Measurements from ENCODE around the gene WASHC3. TPM values are rescaled to one million over a fixed set of nuclear protein-coding genes. Genes with fewer than 3 reads are reported as not detected.

The WASHC3 gene
- total and polyA plus RNA-seq, 10 of the 15 experiments (the other 5 are each of a cell fraction or from before 2014, with no cell fraction given) = 18.8 to 106 (median 64.3) TPM

DNA sequence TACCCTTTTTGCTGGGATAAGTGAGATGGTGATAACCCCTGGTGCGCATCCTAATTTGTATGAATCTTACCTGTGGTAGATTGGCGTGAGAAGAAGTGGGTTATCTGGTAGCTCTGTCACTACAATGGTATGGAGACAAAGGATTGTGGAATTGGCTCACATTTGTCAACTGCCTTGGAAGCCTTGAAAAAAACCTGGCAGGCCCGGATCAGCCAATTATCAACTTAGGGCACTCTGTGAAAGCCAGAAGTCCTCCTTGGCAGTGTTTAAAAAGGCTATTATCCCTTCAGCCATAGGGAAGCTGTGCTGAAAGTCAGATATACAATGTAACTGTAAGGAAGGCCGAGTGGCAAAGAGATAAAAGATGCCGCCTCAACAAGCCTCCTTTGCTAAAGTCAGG is 56.5 kb downstream of the WASHC3 start (continued):
- no peak for TF ChIP-seq RELA (IDR thresholded peaks at IDR 0.05; ENCODE audit: borderline replicate concordance, partially characterized antibody)

DNA sequence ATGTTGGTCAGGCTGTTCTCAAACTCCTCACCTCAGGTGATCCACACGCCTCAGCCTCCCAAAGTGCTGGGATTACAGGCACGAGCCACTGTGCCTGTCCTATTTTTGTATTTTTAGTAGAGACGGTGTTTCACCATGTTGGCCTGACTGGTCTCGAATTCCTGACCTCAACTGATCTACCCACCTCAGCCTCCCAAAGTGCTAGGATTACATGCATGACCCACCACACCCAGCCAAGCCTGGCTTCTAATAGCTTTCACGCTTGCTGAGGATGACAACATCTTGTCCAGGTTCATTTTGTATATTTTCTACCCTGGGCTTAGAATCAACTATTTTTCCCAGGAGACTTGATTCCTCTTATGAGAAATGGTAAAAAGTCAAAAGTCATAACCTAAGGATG is 64.7 kb downstream of the WASHC3 start:
- H3K36me3 ChIP-seq (ENCODE audit: control insufficient read depth in 2 of 2, insufficient read depth in 2 of 2, low read length in 1 of 2) = peaks cover 0 to 4% of the 10 kb centered on the region in 2 experiments; a peak in 2 of 4 replicates
- H3K4me3 ChIP-seq = no peak overlapping the region
- H3K27me3 ChIP-seq (replicated peaks in 1 of 2; ENCODE audit: control insufficient read depth in 2 of 2, insufficient read depth in 2 of 2, low read length in 1 of 2) = no peaks in the 10 kb centered on the region
- H3K9me3 ChIP-seq (replicated peaks; ENCODE audit: control insufficient read depth, insufficient read depth, low read length) = no peaks in the 10 kb centered on the region; the same call in 2 of the 3 replicates
- no peak for ATAC-seq
- DNase-seq (ENCODE audit: low read depth, low spot score) = no peak
- BruUV-seq (replicated peaks) = no TSS peak
- H3K4me1 ChIP-seq (ENCODE audit: control insufficient read depth, insufficient read depth, low read length) = no peaks in the 10 kb centered on the region
- H3K79me2 ChIP-seq (ENCODE audit: control insufficient read depth, insufficient read depth, low read length) = peaks cover 34% of the 10 kb centered on the region
- SMC1A ChIA-PET (ENCODE audit: uncharacterized antibody, unreplicated experiment) = no interaction called here
- no peak overlapping the region for H3K27ac ChIP-seq (ENCODE audit: control insufficient read depth, insufficient read depth)
- in situ Hi-C loops (cut with MboI) (no loop called here), intact Hi-C loops (cut with micrococcal nuclease; ENCODE audit: unreplicated experiment) (no loop called here)
- RAD21 ChIA-PET (ENCODE audit: unreplicated experiment) = no interaction called here
- no peak overlapping the region for H2AFZ ChIP-seq (ENCODE audit: control insufficient read depth, low read depth, low read length)
- no peak overlapping the region for H3K4me2 ChIP-seq (ENCODE audit: control insufficient read depth, insufficient read depth)
- POLR2A ChIA-PET = no interaction called here
- no peak overlapping the region for H3K9ac ChIP-seq (ENCODE audit: control insufficient read depth, insufficient read depth, low read length)
- WGBS (ENCODE audit: insufficient coverage, insufficient replicate concordance, low lambda C conversion rate, missing lambda C conversion rate) = 78% methylated on average over 5 of the region's 5 CpGs
- no peak for FAIRE-seq
- CTCF ChIA-PET = no interaction called here
- no peaks in the 10 kb centered on the region for H4K20me1 ChIP-seq (ENCODE audit: control insufficient read depth, insufficient read depth)
- TF ChIP-seq STAT3 (IDR thresholded peaks at IDR 0.05; ENCODE audit: low read depth, low read length) (no peak), EP300 (IDR thresholded peaks at IDR 0.05; ENCODE audit: borderline replicate concordance in 1 of 2, control insufficient read depth in 1 of 2, low read depth in 2 of 2, low read length in 2 of 2) (no peak), MTA3 (IDR thresholded peaks at IDR 0.05; ENCODE audit: borderline replicate concordance, low read length) (no peak), IKZF1 (conservative IDR thresholded peaks at IDR 0.05) (no peak), GABPA (IDR thresholded peaks at IDR 0.05; ENCODE audit: low read depth) (no peak), SREBF2 (IDR thresholded peaks at IDR 0.05; ENCODE audit: low read length) (no peak), ATF7 (IDR thresholded peaks at IDR 0.05; ENCODE audit: low read depth) (no peak), SUPT20H (IDR thresholded peaks at IDR 0.05; ENCODE audit: borderline replicate concordance, control insufficient read depth, low read depth, low read length) (no peak), NFXL1 (IDR thresholded peaks at IDR 0.05; ENCODE audit: borderline replicate concordance) (no peak), NR2C1 (IDR thresholded peaks at IDR 0.05) (no peak)
- TF ChIP-seq, protein P1, sequence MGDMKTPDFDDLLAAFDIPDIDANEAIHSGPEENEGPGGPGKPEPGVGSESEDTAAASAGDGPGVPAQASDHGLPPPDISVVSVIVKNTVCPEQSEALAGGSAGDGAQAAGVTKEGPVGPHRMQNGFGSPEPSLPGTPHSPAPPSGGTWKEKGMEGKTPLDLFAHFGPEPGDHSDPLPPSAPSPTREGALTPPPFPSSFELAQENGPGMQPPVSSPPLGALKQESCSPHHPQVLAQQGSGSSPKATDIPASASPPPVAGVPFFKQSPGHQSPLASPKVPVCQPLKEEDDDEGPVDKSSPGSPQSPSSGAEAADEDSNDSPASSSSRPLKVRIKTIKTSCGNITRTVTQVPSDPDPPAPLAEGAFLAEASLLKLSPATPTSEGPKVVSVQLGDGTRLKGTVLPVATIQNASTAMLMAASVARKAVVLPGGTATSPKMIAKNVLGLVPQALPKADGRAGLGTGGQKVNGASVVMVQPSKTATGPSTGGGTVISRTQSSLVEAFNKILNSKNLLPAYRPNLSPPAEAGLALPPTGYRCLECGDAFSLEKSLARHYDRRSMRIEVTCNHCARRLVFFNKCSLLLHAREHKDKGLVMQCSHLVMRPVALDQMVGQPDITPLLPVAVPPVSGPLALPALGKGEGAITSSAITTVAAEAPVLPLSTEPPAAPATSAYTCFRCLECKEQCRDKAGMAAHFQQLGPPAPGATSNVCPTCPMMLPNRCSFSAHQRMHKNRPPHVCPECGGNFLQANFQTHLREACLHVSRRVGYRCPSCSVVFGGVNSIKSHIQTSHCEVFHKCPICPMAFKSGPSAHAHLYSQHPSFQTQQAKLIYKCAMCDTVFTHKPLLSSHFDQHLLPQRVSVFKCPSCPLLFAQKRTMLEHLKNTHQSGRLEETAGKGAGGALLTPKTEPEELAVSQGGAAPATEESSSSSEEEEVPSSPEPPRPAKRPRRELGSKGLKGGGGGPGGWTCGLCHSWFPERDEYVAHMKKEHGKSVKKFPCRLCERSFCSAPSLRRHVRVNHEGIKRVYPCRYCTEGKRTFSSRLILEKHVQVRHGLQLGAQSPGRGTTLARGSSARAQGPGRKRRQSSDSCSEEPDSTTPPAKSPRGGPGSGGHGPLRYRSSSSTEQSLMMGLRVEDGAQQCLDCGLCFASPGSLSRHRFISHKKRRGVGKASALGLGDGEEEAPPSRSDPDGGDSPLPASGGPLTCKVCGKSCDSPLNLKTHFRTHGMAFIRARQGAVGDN (IDR thresholded peaks at IDR 0.05) = no peak
- TF ChIP-seq, protein P2, sequence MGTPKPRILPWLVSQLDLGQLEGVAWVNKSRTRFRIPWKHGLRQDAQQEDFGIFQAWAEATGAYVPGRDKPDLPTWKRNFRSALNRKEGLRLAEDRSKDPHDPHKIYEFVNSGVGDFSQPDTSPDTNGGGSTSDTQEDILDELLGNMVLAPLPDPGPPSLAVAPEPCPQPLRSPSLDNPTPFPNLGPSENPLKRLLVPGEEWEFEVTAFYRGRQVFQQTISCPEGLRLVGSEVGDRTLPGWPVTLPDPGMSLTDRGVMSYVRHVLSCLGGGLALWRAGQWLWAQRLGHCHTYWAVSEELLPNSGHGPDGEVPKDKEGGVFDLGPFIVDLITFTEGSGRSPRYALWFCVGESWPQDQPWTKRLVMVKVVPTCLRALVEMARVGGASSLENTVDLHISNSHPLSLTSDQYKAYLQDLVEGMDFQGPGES (IDR thresholded peaks at IDR 0.05) = no peak
- TF ChIP-seq, protein P3, sequence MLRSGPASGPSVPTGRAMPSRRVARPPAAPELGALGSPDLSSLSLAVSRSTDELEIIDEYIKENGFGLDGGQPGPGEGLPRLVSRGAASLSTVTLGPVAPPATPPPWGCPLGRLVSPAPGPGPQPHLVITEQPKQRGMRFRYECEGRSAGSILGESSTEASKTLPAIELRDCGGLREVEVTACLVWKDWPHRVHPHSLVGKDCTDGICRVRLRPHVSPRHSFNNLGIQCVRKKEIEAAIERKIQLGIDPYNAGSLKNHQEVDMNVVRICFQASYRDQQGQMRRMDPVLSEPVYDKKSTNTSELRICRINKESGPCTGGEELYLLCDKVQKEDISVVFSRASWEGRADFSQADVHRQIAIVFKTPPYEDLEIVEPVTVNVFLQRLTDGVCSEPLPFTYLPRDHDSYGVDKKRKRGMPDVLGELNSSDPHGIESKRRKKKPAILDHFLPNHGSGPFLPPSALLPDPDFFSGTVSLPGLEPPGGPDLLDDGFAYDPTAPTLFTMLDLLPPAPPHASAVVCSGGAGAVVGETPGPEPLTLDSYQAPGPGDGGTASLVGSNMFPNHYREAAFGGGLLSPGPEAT (IDR thresholded peaks at IDR 0.05; ENCODE audit: low read depth) = no peak
- TF ChIP-seq, protein P4, sequence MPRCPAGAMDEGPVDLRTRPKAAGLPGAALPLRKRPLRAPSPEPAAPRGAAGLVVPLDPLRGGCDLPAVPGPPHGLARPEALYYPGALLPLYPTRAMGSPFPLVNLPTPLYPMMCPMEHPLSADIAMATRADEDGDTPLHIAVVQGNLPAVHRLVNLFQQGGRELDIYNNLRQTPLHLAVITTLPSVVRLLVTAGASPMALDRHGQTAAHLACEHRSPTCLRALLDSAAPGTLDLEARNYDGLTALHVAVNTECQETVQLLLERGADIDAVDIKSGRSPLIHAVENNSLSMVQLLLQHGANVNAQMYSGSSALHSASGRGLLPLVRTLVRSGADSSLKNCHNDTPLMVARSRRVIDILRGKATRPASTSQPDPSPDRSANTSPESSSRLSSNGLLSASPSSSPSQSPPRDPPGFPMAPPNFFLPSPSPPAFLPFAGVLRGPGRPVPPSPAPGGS (IDR thresholded peaks at IDR 0.05; ENCODE audit: borderline replicate concordance, insufficient read depth, low read depth, low read length, poor library complexity, severe bottlenecking) = no peak
